Chondrocyte (in vitro differentiated cells): ENCODE results near the gene KISS1R. TPM values are rescaled to one million over a fixed set of nuclear protein-coding genes. Genes with fewer than 3 reads are reported as not detected.
"Not testable (repeated sequence)": the region's sequence is repeated elsewhere in the genome, so short reads cannot be mapped to it uniquely, and the experiment has no call there.

ENCODE experiments used
- DNase-seq: peaks from one replicate; pipeline ENCODE4 v3.0.0; 2021; ENCODE audit warnings: mixed read lengths, low spot score
- H3K27ac Mint-ChIP-seq: one replicate; pipeline ENCODE4 v1.8.0; 2021; ENCODE audit warnings: mild to moderate bottlenecking, moderate library complexity, mixed read lengths; ENCODE audit not compliant: unreplicated experiment
- H3K27me3 Mint-ChIP-seq: 2 replicates; pipeline ENCODE4 v1.8.0; 2021; ENCODE audit warnings: low read depth, mixed read lengths
- H3K36me3 Mint-ChIP-seq: 2 replicates; pipeline ENCODE4 v1.8.0; 2021; ENCODE audit warnings: low read depth, mixed read lengths
- H3K4me1 Mint-ChIP-seq: 2 replicates; pipeline ENCODE4 v1.8.0; 2021; ENCODE audit warnings: low read depth, mild to moderate bottlenecking, mixed read lengths
- H3K4me3 Mint-ChIP-seq: one replicate; pipeline ENCODE4 v1.8.0; 2021; ENCODE audit warnings: mild to moderate bottlenecking, moderate library complexity, mixed read lengths; ENCODE audit not compliant: unreplicated experiment
- H3K9me3 Mint-ChIP-seq: 2 replicates; pipeline ENCODE4 v1.8.0; 2021; ENCODE audit warnings: low read depth, mixed read lengths
- CTCF ChIP-seq: fragments of 200-600 bp; sonication (generic); IDR thresholded peaks from 2 replicates; pipeline ENCODE4 v1.5.0; 2021; ENCODE audit warnings: antibody characterized with exemption, mild to moderate bottlenecking, moderate library complexity
- total RNA-seq: library from RNA; stranded (reverse); gene quantifications from 3 replicates; pipeline ENCODE4 v1.2.1, GENCODE V29; 2021

Gene KISS1R
- total RNA-seq, 1 donor from 2014 or later, result 0.17 TPM

DNA sequence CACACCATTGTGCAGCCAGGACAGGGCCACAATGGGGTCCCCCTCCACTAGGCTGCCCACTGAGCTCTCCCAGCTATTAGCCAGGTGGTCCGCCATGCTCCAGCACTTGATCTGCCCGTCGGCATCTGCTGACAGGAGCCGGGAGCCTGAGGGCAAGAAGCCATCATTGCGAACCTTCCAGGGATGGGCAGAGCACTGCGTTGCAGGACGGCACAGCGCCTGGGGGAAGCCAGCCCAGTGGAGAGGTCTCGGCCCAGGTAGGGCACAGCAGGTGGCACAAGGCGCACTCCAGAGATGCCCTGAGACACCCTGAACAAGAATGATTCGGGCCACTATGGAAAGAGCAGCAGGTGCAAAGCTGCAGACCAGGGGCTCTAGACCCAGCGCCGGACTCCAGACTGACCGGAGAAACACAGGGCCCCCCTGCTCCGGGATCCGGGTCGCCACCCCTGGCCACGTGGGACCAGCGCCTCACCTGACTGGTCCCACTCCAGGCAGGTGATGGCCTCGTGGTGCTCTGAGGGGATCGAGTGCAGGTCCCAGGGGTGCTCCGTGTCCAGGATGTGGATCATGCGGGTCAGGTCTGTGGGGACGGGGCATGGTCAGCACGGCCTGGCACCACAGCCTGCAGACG is 27.4 kb upstream of the KISS1R start:
- no peaks in the 10 kb centered on the region for H3K27me3 Mint-ChIP-seq
- H3K4me3 Mint-ChIP-seq, result no peak overlapping the region
- no peak overlapping the region for H3K27ac Mint-ChIP-seq
- H3K9me3 Mint-ChIP-seq, result no peaks in the 10 kb centered on the region
- H3K4me1 Mint-ChIP-seq, result peaks cover 16% of the 10 kb centered on the region
- DNase-seq, result no peak
- TF ChIP-seq CTCF, result no peak
- peaks cover 2% of the 10 kb centered on the region for H3K36me3 Mint-ChIP-seq

DNA sequence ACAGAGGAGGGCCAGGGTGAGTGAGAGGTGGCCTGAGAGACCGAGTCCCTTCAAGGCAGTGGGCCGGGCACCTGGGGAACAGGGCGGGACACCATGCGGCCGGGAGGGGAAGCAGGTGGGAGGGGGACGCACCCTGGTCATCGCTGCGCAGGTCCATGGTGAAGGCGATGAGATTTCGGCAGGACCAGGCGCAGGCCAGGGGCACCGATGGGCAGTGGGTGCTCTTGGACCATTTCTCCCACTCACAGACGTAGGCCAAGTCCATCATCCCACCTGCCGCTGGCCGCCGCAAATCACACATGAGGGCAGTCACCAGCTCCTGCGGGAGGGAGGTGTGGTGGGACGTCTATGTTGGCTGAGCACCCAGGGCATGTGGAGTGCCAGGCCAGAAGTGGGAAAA is 26.3 kb upstream of the KISS1R start:
- no peaks in the 10 kb centered on the region for H3K9me3 Mint-ChIP-seq
- peaks cover 16% of the 10 kb centered on the region for H3K4me1 Mint-ChIP-seq
- H3K27ac Mint-ChIP-seq, result no peak overlapping the region
- H3K4me3 Mint-ChIP-seq, result peak overlapping the region; percentile 62
- H3K36me3 Mint-ChIP-seq, result peaks cover 2% of the 10 kb centered on the region
- no peak for TF ChIP-seq CTCF
- H3K27me3 Mint-ChIP-seq, result no peaks in the 10 kb centered on the region
- no peak for DNase-seq

GRCh38 chr19:891421-892200 is 25.5 kb upstream of the KISS1R start:
- H3K9me3 Mint-ChIP-seq, H3K36me3 Mint-ChIP-seq, H3K27ac Mint-ChIP-seq, H3K27me3 Mint-ChIP-seq, DNase-seq: not testable (repeated sequence)
- Mint-ChIP-seq H3K4me1 (peaks cover 16% of the 10 kb centered on the region), H3K4me3 (peak overlapping the region; percentile 82)

DNA sequence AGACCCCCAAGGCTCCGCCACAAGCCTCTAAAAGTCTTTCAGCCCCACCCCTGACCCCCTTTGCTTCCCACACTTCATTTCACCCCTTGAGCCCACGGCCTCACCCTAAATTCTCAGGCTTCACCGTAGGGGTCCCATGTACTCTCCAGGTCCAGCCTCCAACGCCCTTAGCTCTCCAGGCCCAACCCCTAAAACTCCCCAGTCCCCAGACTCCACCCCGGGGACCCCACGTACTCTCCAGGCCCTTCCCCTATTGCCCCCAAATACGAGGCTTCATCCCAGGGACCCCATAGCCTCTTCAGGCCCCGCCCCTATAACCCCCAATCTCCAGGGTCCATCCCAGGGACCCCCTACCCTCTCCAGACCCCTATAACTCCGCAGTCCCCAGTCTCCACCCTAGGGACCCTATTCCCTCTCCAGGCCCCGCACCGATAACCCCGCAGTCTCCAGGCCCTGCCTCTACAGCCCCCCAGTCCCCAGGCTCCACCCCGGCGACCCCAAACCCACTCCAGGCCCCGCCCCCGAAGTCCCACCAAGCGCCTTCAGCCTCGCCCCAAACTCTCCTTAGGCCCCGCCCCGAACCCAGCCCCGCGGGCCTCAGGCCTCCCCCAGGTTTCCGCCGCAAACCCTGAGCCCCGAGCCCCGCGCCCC is 24.8 kb upstream of the KISS1R start:
- peaks cover 16% of the 10 kb centered on the region for H3K4me1 Mint-ChIP-seq
- no peak for DNase-seq
- no peak for TF ChIP-seq CTCF
- peaks cover 5% of the 10 kb centered on the region for H3K36me3 Mint-ChIP-seq
- H3K4me3 Mint-ChIP-seq, result peak overlapping the region; percentile 82
- peak overlapping the region; percentile 51 for H3K27ac Mint-ChIP-seq
- H3K9me3 Mint-ChIP-seq, result no peaks in the 10 kb centered on the region
- H3K27me3 Mint-ChIP-seq, result no peaks in the 10 kb centered on the region

DNA sequence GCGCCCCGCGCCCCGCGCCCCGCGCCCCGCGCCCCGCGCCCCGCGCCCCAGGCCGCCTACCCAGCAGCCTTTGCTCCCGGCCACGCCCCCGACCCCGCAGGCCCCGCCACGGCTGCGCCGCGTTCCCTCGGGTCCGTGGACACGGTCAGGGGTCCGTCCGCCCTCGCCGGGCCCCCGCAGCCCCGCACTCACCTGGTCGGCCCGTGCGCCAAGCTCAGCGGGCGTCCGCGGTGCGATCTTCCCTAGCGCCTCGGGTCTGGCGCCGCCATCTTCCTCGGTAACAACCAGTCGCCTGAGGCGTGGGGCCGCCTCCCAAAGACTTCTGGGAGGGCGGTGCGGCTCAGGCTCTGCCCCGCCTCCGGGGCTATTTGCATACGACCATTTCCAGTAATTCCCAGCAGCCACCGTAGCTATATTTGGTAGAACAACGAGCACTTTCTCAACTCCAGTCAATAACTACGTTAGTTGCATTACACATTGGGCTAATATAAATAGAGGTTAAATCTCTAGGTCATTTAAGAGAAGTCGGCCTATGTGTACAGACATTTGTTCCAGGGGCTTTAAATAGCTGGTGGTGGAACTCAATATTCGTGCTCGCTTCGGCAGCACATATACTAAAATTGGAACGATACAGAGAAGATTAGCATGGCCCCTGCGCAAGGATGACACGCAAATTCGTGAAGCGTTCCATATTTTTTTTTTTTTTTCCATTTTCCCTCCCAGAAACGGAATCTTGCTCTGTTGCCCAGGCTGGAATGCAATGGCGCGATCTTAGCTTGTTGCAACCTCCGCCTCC is 24.0 kb upstream of the KISS1R start, which contains the start of the genes MED16 and RNU6-9:
Gene MED16, minus strand, starts transcription at position 294 of the 796 bp plus-strand sequence. CDS start 2,056 bp downstream, outside the sequence.
Gene RNU6-9, plus strand, starts transcription at position 591 of the 796 bp plus-strand sequence.
- Mint-ChIP-seq H3K36me3 (peaks cover 6% of the 10 kb centered on the region), H3K27ac (peak within 1 kb of the TSS; percentile 97), H3K4me1 (peaks cover 16% of the 10 kb centered on the region), H3K9me3 (no peaks in the 10 kb centered on the region), H3K4me3 (peak within 1 kb of the TSS; percentile 82), H3K27me3 (no peaks in the 10 kb centered on the region)
- TF ChIP-seq CTCF, result no peak
- DNase-seq, result peak; percentile 98
